HG02885 (cell line): Measurements from ENCODE around the gene ACER1.
"Not testable (repeated sequence)": the region's sequence is repeated elsewhere in the genome, so short reads cannot be mapped to it uniquely, and the experiment has no call there.

Experiments
- ATAC-seq: cut with Tn5 transposase; IDR thresholded peaks from one replicate; pipeline ENCODE4 v1.9.1; 2021; ENCODE audit warnings: mild to moderate bottlenecking; ENCODE audit not compliant: unreplicated experiment, poor library complexity

Gene ACER1

GRCh38 chr19:6358003-6358402 is 24.6 kb upstream of the ACER1 start:
- no peak for ATAC-seq

GRCh38 chr19:6357174-6357573 is 23.8 kb upstream of the ACER1 start:
- no peak for ATAC-seq

DNA sequence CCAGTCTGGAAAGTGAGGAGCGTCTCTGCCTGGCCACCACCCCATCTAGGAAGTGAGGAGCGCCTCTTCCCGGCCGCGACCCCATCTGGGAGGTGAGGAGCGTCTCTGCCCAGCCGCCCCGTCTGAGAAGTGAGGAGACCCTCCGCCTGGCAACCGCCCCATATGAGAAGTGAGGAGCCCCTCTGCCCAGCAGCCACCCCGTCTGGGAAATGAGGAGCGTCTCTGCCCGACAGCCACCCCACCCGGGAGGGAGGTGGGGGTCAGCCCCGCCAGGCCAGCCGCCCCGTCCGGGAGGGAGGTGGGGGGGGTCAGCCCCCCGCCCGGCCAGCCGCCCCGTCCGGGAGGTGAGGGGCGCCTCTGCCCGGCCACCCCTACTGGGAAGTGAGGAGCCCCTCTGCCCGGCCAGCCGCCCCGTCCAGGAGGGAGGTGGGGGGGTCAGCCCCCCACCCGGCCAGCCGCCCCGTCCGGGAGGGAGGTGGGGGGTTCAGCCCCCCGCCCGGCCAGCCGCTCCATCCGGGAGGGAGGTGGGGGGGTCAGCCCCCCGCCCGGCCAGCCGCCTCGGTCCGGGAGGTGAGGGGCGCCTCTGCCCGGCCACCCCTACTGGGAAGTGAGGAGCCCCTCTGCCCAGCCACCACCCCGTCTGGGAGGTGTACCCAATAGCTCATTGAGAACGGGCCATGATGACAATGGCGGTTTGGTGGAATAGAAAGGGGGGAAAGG is 22.1 kb upstream of the ACER1 start:
- not testable (repeated sequence) for ATAC-seq

- no peak for ATAC-seq
Observed at GRCh38 chr19:6354098-6354674, 20.8 kb upstream of the ACER1 start.

GRCh38 chr19:6352381-6353165 is 19.2 kb upstream of the ACER1 start:
- ATAC-seq, result no peak

GRCh38 chr19:6350688-6351087 is 17.3 kb upstream of the ACER1 start:
- no peak for ATAC-seq

- not testable (repeated sequence) for ATAC-seq
Observed at GRCh38 chr19:6349271-6349670, 15.9 kb upstream of the ACER1 start.

DNA sequence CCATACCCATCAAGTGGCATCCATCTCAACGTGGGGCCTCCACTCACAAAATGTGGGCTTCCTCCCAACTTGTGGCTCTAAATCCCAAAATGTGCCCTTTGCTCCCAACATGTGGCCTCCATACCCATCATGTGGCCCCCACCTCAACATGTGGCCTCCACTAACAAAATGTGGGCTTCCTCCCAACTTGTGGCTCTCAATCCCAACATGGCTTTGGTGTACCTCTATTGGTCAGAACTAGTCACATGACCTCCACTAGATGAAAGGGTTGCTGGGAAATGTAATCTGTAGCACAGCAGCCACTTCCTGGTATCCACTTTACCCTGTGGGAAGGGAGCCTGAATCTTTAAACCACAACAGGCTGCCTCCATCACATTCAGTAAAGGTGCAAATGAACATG is 10.1 kb upstream of the ACER1 start:
- ATAC-seq, result no peak

DNA sequence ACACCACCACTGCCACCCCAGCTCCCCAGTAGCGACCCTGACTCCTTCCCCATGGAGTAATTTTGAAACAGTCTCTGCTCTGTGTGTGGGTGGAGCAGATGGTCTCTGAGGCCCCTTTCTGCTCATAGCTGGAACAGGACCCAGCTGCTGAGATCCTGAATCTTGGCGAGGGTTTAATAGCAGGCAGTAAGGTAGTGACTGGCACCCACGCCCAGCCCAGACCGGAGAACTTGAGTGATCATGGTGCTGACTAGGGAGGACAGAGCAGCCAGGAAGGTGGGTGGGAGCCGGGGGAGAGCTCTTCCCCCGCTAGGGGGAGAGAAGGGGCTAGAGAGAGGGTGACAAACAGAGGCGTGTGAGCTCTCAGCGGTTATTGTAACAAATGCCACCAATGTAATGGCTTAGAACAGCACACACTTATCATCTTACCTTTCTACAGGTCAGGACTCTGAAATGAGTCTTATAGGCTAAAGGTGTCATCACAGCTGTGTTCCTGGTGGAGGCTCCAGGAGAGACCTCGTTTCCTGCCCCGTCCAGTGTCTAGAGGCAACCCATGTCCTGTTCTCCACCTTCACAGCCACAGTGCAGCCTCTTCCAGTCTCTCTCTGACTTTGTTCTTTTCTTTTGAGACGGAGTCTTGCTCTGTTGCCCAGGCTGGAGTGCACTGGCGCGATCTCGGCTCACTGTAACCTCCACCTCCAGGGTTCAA is 7.2 kb upstream of the ACER1 start:
- ATAC-seq, result no peak

- ATAC-seq, result no peak
Observed at GRCh38 chr19:6334490-6335285, 1.3 kb upstream of the ACER1 start.

DNA sequence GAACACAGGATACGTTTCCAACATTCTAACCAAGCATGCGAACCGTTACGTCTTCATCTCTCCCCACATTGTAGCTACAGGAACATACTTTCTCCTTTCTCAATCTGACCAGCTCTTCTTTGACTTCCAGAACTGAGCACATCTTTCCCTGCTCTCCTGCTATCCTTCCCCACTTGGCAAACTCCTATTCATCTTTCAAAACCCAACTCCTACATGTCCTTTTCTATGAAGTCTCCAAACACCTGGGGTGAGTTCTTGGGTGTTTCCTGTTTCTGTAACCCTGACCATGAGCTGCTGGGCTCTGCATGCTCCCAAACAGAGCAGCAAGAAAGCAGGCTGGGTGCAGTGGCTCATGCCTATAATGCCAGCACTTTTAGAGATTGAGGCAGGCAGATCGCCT is 6.6 kb downstream of the ACER1 start:
- ATAC-seq, result no peak

GRCh38 chr19:6325614-6326013 is 7.8 kb downstream of the ACER1 start:
- no peak for ATAC-seq

DNA sequence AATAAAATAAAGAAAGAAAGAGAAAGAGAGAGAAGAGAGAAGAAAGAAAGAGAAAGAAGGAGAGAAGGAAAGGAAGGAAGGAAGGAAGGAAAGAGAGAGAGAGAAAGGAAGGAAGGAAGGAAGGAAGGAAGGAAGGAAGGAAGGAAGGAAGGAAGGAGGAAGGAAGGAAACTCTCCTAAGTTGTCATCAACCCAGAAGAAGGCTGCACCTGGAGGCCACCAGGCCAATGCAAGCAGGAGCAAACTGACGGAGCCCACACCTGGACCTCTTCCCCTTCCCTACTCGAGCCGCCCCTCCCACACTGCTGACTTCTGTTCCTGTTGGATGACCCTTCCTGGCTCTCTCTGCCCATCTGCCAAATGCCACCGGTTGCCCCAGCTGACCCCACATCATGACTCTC is 8.7 kb downstream of the ACER1 start:
- ATAC-seq, result no peak

- ATAC-seq, result no peak
Observed at GRCh38 chr19:6322284-6322683, 11.1 kb downstream of the ACER1 start.

GRCh38 chr19:6319376-6319775 is 14.0 kb downstream of the ACER1 start:
- ATAC-seq, result no peak

DNA sequence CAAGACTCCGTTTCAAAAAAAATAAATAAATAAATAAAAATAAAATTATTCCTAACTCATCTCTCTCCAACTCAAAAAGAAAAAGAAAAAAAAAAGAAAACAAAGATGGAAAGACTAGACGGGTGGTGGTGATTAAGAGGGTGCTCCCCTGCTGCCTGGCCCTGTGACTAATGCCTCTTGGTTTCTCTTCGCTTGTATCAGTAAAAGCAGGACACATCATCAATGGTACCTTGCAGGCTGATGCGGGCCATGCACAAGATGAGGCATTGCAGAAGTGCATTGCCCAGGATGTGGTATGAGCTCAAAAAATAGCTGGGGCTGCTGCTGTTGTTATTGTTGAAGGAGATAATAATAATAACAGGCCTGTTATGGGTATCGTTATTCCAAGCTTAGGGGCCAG is 14.6 kb downstream of the ACER1 start:
- no peak for ATAC-seq

DNA sequence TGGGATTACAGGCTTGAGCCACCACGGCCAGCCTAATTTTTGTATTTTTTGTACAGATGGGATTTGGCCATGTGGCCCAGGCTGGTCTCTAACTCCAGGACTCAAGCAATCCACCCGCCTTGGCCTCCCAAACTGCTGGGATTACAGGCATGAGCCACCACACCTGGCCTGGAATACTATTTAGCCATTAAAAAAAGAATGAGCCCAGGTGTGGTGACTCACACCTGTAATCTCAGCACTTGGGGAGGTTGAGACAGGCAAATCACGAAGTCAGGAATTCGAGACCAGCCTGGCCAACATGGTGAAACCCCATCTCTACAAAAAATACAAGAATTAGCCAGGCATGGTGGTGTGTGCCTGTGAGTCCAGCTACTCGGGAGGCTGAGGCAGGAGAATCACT is 17.8 kb downstream of the ACER1 start:
- ATAC-seq, result not testable (repeated sequence)

- no peak for ATAC-seq
Observed at GRCh38 chr19:6313398-6313969, 19.9 kb downstream of the ACER1 start.

- no peak for ATAC-seq
Observed at GRCh38 chr19:6312018-6312417, 21.4 kb downstream of the ACER1 start.

- no peak for ATAC-seq
Observed at GRCh38 chr19:6298413-6298812, 35.0 kb downstream of the ACER1 start.
